Limb (tissue), 2 donors: ENCODE data around the gene SLC6A8.

Experiments used
- DNase-seq, 2 donors: peaks; one replicate each; pipeline ENCODE4 v3.0.0-alpha.2; 2016; ENCODE audit errors: extremely low spot score in 2 of 2

SLC6A8 gene

GRCh38 chrX:153648358-153649177 lies 39.2 kb upstream of the SLC6A8 start:
- no peak for DNase-seq

- no peak for DNase-seq
Observed at GRCh38 chrX:153649178-153649914, 38.4 kb upstream of the SLC6A8 start.

GRCh38 chrX:153649915-153650782 lies 37.6 kb upstream of the SLC6A8 start:
- DNase-seq: peak in 1 of 2 donors; percentile 17

DNA sequence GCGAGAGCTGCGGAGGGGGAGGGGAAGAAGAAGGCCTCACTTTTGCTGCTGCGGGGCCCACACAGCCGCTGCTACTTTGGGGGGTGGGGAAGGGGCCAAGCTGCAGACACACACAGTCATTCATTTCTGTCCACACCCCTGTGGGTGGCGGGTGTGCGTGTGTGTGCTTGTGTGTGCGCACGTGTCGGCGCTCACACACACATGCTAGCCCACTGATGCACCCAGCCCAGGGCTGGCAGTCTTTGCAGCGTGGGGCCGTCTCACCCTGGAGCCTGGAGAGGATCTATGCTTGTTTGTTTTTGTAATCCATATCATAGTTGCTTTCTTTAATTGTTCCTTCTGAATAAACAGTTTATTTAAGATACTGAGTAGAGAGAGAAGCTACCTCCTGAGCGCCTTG lies 36.8 kb upstream of the SLC6A8 start:
- DNase-seq: peak in 1 of 2 donors; percentile 23

- no peak for DNase-seq
Observed at GRCh38 chrX:153651540-153652079, 36.1 kb upstream of the SLC6A8 start.

DNA sequence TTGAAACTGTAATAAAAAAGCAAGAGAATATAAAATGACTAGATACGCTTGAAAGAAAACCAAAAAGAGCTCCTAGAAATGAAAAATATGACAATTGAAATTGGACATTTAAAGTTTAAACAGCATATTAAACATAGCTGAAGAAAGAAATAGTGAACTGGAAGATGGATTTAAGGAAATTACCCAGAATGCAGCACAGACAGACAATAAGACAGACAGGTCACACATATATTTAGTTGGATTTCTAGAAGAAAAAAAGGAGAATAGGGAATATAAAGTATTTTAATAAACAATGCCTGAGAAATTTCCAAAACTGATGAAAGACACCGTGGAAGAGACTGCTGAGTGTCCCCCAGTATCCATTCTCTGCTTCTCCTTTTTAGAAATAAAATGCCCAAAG lies 34.2 kb upstream of the SLC6A8 start:
- no peak for DNase-seq

GRCh38 chrX:153657161-153657560 lies 30.6 kb upstream of the SLC6A8 start:
- DNase-seq: no peak

DNA sequence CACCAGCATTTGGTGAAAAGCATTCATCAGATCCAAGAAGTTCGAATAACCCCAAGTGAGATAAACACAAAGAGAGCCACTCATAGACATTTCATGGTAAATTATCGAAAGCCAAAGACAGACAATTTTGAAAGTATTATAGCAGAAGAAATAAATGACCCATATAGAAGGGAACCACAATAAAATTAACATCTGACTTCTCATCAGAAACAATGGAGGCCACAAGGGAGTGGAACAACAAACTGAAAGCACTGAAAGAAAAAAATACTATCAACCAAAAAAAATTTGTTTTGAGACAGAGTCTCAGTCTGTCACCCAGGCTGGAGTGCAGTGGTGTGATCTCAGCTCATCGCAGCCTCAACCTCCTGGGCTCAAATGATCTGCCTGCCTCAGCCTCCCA lies 28.5 kb upstream of the SLC6A8 start:
- no peak for DNase-seq

DNA sequence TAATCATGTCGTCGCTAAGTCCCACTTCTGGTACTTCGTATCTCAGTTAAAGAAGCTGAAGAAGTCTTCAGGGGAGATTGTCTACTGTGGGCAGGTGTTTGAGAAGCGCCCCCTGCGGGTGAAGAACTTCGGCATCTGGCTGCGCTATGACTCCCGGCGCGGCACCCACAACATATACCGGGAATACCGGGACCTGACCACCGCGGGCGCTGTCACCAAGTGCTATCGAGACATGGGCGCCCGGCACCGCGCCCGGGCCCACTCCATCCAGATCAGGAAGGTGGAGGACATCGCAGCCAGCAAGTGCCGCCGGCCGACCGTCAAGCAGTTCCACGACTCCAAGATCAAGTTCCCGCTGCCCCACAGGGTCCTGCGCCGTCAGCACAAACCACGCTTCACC lies 25.5 kb upstream of the SLC6A8 start:
- peak in 1 of 2 donors; percentile 44 for DNase-seq

GRCh38 chrX:153665726-153666306 lies 21.9 kb upstream of the SLC6A8 start:
- no peak for DNase-seq

GRCh38 chrX:153667281-153667955 lies 20.3 kb upstream of the SLC6A8 start:
- DNase-seq: no peak

- DNase-seq: peak; percentile 74 to 90
Observed at GRCh38 chrX:153667956-153668396, 19.8 kb upstream of the SLC6A8 start.

- DNase-seq: no peak
Observed at GRCh38 chrX:153668423-153669173, 19.1 kb upstream of the SLC6A8 start.

DNA sequence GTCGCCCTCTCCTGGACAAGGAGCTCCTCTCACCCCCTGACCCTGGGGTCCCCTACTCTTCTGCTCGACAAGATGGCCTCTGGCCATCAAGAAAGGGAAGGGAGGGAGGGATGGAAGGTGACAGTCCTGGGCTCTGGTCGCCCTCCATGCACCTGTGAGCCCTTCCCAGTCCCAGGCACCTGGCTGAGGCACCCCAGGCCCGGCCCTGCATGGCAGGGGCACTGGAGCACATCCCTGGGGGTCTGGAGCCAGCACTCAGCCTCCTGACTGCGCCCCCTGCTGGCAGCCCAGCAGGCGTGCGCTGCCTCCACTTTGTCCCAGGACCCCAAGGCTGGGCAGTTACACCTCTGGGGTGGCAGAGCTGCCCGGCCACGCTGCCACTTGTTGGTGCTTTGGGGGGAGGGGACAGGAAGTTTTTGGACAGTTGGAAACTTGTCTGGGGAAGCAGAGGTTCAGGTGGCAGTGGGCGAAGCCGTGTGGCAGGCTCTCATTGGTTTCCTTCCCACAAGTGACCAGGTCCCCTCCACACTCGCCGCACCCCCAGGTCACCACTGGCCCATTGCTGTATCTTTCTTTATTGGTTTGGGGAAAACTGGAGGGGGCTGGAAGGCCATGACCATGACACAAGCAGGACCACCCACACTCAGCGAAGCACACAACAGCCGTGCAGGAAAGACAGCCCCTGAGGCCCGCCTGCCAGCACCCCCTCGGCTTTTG lies 18.4 kb upstream of the SLC6A8 start:
- DNase-seq: peak in 1 of 2 donors; percentile 53

DNA sequence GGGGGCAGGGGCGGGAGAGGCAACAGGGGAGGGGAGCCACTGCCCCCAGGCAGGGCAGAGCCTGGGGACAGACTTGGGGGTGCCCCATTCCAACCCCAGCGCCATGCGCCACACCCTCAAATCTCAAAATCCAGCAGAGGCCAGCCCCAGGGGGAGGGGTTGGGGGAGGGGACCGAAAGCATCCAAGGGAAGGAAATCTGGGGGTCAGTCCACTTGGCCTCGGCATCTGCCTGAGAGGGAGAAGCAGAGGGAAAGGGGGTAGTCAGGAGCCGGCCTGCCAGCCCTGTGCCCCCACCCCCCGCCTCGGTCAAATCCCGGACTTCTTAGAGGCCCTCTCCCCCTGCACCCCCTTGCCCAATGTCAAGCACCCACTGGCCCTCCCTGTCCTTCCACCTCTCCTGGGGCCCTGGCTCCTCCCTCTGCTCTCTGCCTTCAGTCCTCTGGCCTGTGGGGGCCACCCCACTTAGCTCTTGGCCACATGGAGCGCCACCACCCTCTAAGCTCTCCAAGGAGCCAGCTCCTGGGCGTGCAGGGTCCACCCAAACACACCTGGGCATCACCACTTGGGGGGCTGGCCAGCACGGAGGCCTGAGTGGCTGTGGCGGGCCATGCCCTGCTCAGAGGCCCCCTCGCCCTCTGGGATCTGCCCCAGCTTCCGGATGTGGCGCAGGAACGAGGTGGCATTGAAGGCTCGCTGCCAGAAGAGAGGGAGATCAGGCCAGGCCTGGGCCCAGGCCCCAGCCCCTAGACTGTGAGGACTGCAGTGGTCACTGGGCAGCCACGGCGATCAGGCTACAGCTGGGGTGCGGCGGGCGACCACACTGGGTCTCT lies 17.6 kb upstream of the SLC6A8 start:
- DNase-seq: peak in 1 of 2 donors; percentile 23

DNA sequence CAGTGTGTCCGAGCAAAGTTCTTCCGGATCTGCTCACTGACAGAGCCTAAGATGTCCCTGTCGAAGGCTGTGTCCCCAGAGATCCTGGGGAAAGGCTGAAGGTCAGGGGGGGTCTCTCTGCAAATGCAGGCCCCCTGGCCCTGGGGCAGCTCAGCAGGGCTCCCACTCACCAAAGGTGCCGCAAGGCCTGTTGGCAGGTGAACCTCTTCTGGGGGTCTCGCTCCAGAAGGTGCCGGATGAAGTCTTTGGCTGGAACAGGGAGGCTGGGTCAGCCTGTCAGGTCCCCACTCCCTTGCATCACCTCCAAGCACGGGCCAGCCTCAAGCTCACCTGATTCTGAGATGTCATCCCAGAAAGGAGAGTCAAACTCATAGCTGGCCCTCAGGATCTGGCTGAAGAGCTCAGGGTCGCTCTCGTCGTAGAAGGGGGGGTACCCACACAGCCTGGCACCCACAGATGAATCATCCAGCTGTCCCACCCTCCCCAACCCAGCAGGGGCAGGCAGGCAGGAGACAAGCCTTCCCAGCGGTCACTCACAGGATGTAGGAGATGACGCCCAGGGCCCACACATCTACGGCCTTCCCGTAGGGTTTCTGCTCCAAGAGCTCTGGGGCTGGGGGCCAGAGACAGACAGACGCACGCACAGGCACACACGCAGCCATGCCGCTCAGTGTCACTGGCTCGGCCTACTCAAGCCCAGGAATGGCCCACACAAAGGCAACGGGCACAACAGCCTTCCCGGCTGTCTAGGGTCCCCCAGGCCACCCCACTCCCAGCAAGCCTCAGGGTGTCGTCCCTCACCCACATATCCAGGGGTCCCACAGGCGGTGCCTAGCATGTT lies 16.8 kb upstream of the SLC6A8 start:
- no peak for DNase-seq
